Measurements from ENCODE around the gene ZNF750. TPM values are rescaled to one million over a fixed set of nuclear protein-coding genes. Genes with fewer than 3 reads are reported as not detected.

ZNF750 gene
- total and polyA plus RNA-seq, 4 donors: 0.02 to 0.08 TPM; not detected in 2

DNA sequence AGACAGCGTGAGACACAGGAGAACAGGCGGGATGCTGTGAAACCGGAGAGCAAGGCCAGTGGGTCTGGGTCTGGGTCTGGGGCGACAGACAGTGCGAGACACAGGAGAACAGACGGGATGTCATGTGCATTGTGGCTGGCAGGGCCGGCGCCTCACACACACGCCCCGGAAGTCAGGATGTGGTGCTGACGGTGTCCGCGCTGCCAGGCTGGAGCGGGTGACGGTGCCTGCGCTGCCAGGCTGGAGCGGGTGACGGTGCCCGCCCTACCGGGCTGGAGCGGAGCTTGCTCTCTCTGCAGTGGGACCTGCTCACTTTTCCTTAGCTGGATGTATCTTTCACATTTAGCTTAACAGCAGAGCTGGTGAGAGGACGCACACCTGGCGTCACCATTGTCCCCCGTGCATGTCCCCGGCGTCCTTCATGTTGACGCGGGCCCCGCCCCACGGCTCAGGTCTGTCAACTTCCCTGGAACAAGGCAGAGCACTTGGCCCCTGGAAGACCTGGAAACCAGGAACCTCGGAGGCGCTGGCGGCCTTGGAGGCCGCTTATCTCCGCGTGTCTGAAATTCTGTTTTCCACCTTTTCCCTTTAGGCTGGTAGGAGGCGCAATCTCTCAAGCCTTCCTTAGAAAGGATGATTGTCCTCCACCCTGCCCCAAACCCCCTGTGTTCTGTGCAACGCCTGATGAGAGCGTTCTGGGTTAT is 43.0 kb upstream of the ZNF750 start:
- Histone ChIP-seq H3K4me3 (ENCODE audit: low read depth in 1 of 3, low read length in 3 of 3) (no peak overlapping the region), H3K27ac (ENCODE audit: low read depth in 1 of 2, low read length in 2 of 2) (no peak overlapping the region), H3K9ac (ENCODE audit: low read depth in 1 of 2, low read length in 2 of 2) (no peak overlapping the region), H3K9me3 (ENCODE audit: control insufficient read depth in 4 of 4, low read length in 3 of 4) (no peaks in the 10 kb centered on the region), H3K4me1 (ENCODE audit: control insufficient read depth in 4 of 4, insufficient read depth in 4 of 4, low read length in 3 of 4) (peaks cover 0 to 10% (median 4%) of the 10 kb centered on the region in 4 donors), H3K27me3 (ENCODE audit: control insufficient read depth in 4 of 4, insufficient read depth in 4 of 4, low read length in 3 of 4) (no peaks in the 10 kb centered on the region), H3K36me3 (ENCODE audit: control insufficient read depth in 4 of 4, insufficient read depth in 3 of 4, low read depth in 1 of 4, low read length in 3 of 4) (no peaks in the 10 kb centered on the region)
- WGBS: 80% methylated on average over 39 of the region's 39 CpGs
- DNase-seq (ENCODE audit: low spot score): no peak
- TF ChIP-seq TAF1 (conservative IDR thresholded peaks at IDR 0.05): no peak
- TF ChIP-seq RAD21 (IDR thresholded peaks at IDR 0.05): no peak
- no peak for TF ChIP-seq HNF4G (IDR thresholded peaks at IDR 0.05)
- no peak for TF ChIP-seq SP1 (IDR thresholded peaks at IDR 0.05)
- TF ChIP-seq GABPA (IDR thresholded peaks at IDR 0.05 in 1 of 2, conservative IDR thresholded peaks at IDR 0.05 in 1 of 2): no peak
- TF ChIP-seq JUND (IDR thresholded peaks at IDR 0.05): no peak
- TF ChIP-seq HNF4A (conservative IDR thresholded peaks at IDR 0.05): no peak
- TF ChIP-seq FOXA1 (IDR thresholded peaks at IDR 0.05): no peak
- TF ChIP-seq, protein P1, sequence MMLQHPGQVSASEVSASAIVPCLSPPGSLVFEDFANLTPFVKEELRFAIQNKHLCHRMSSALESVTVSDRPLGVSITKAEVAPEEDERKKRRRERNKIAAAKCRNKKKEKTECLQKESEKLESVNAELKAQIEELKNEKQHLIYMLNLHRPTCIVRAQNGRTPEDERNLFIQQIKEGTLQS (IDR thresholded peaks at IDR 0.05): no peak
- no peak for TF ChIP-seq REST (IDR thresholded peaks at IDR 0.05)
- no peak for TF ChIP-seq MAX (IDR thresholded peaks at IDR 0.05)
- TF ChIP-seq, protein P2, sequence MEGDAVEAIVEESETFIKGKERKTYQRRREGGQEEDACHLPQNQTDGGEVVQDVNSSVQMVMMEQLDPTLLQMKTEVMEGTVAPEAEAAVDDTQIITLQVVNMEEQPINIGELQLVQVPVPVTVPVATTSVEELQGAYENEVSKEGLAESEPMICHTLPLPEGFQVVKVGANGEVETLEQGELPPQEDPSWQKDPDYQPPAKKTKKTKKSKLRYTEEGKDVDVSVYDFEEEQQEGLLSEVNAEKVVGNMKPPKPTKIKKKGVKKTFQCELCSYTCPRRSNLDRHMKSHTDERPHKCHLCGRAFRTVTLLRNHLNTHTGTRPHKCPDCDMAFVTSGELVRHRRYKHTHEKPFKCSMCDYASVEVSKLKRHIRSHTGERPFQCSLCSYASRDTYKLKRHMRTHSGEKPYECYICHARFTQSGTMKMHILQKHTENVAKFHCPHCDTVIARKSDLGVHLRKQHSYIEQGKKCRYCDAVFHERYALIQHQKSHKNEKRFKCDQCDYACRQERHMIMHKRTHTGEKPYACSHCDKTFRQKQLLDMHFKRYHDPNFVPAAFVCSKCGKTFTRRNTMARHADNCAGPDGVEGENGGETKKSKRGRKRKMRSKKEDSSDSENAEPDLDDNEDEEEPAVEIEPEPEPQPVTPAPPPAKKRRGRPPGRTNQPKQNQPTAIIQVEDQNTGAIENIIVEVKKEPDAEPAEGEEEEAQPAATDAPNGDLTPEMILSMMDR (IDR thresholded peaks at IDR 0.05; ENCODE audit: low read depth, low read length, missing input control): no peak
- no peak for TF ChIP-seq RXRA (IDR thresholded peaks at IDR 0.05)
- no peak for TF ChIP-seq NR2F2 (IDR thresholded peaks at IDR 0.05)

GRCh38 chr17:82881900-82882714 is 42.3 kb upstream of the ZNF750 start:
- Histone ChIP-seq H3K9me3 (ENCODE audit: control insufficient read depth in 4 of 4, low read length in 3 of 4) (no peaks in the 10 kb centered on the region), H3K36me3 (ENCODE audit: control insufficient read depth in 4 of 4, insufficient read depth in 3 of 4, low read depth in 1 of 4, low read length in 3 of 4) (no peaks in the 10 kb centered on the region), H3K9ac (ENCODE audit: low read depth in 1 of 2, low read length in 2 of 2) (no peak overlapping the region), H3K27me3 (ENCODE audit: control insufficient read depth in 4 of 4, insufficient read depth in 4 of 4, low read length in 3 of 4) (no peaks in the 10 kb centered on the region), H3K27ac (ENCODE audit: low read depth in 1 of 2, low read length in 2 of 2) (no peak overlapping the region), H3K4me3 (ENCODE audit: low read depth in 1 of 3, low read length in 3 of 3) (no peak overlapping the region), H3K4me1 (ENCODE audit: control insufficient read depth in 4 of 4, insufficient read depth in 4 of 4, low read length in 3 of 4) (peaks cover 0 to 10% (median 4%) of the 10 kb centered on the region in 4 donors)
- TF ChIP-seq NR2F2 (IDR thresholded peaks at IDR 0.05): peak; percentile 29
- no peak for TF ChIP-seq FOXA1 (IDR thresholded peaks at IDR 0.05)
- no peak for TF ChIP-seq RAD21 (IDR thresholded peaks at IDR 0.05)
- peak; percentile 42 to 48 for TF ChIP-seq HNF4A (conservative IDR thresholded peaks at IDR 0.05)
- no peak for DNase-seq (ENCODE audit: low spot score)
- WGBS: 70% methylated on average over 17 of the region's 17 CpGs
